Umbilical cord (tissue), 2 donors: Measurements from ENCODE around the gene STRAP. TPM values are rescaled to one million over a fixed set of nuclear protein-coding genes. Genes with fewer than 3 reads are reported as not detected.
A peak's percentile ranks its signal among the peaks of the same experiment; 100 is the strongest.
"Not testable (repeated sequence)": the region's sequence is repeated elsewhere in the genome, so short reads cannot be mapped to it uniquely, and the experiment has no call there.

Source experiments
- DNase-seq: peaks from one replicate; pipeline ENCODE4 v3.0.0-alpha.2; 2015; ENCODE audit warnings: low spot score
- total RNA-seq: library from RNA; depleted of rRNA; stranded (reverse); fragments of >200 nt; gene quantifications from one replicate; pipeline ENCODE4 v1.2.3, GENCODE V29; 2014; ENCODE audit warnings: low replicate concordance; ENCODE audit not compliant: insufficient read depth

Gene STRAP
- total RNA-seq, 1 donor from 2014 or later: 44.1 TPM

DNA sequence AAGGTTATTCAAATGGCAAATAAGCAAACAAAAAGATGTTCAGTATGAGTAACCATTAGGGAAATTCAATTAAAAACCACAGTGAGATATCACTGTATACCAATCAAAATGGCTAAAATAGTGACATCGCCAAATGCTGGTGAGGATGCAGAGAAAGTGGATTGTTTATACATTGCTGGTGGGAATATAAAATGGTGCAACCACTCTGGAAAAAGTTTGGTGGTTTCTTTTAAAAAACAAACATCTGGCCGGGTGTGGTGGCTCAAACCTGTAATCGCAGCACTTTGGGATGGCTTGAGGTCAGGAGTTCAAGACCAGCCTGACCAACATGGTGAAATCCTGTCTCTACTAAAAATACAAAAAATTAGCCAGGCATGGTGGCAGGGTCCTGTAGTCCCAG, 14.0 kb upstream of the STRAP start:
- DNase-seq: no peak

DNA sequence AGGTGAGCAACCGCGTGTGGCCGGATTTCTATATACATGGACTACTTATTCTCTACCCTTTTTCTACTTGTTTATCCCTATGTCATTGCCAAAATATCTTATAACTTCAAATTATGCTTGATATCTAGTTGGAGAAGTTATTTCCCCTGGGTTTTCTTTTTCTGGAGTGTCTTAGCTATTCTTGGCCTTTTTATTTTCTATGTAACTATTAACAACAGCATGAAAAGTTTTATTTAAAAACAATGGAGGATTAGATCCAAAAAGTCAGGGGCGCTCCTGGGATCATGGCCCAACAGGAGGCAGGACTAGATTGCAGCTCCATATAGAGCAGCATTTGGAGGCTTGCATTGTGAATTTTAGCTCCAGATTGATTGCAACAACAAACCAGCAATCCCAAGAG, 8.6 kb upstream of the STRAP start:
- no peak for DNase-seq

DNA sequence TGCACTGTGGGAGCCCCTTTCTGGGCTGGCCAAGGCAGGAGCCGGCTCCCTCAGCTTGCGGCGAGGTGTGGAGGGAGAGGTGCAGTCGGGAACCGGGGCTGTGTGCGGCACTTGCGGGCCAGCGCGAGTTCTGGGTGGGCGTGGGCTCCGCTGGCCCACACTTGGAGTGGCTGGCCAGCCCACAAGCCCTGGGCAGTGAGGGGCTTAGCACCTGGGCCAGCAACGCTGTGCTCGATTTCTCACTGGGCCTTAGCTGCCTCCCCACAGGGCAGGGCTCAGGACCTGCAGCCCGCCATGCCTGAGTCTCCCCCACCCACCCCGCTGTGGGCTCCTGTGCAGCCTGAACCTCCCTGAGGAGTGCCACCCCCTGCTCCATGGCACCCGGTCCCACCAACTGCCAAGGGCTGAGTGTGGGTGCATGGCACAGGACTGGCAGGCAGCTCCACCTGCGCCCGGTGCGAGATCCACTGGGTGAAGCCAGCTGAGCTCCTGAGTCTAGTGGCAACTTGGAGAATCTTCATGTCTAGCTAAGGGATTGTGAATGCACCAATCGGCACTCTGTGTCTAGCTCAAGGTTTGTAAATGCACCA, 7.5 kb upstream of the STRAP start:
- DNase-seq: not testable (repeated sequence)

DNA sequence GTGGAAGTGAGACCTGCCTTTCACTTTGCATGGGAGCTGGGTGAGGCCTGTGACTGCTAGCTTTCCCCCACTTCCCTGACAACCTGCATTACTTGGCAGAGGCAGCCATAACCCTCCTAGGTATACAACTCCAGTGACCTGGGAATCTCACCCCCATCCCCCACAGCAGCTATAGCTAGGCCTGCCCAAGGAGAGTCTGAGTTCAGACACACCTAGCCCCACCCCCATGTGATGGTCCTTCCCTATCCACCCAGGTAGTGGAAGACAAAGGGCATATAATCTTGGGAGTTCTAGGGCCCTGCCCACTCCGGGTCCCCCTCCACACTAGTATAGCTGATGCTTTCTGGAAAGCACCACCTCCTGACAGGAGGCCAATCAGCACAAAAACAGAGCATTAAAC, 6.3 kb upstream of the STRAP start:
- DNase-seq: no peak

DNA sequence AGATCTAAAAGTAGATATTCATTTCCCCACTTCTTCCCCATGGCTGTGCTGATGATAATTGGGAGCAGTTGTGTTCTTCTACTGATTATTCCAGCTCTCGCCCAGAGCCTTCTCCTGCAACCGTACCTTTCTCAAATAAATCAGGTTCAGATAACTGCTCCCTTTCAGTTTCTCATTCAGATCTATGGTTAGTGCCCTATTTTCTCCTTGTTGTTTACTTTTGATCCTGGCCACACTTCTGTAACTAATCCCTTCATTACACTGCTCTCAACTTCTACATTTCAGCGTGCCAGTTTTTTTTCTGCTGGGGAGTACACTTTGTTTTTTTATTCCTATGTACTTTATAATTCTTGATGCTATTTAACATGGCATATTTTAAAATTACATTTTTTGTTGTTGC, 2.8 kb upstream of the STRAP start:
- no peak for DNase-seq

DNA sequence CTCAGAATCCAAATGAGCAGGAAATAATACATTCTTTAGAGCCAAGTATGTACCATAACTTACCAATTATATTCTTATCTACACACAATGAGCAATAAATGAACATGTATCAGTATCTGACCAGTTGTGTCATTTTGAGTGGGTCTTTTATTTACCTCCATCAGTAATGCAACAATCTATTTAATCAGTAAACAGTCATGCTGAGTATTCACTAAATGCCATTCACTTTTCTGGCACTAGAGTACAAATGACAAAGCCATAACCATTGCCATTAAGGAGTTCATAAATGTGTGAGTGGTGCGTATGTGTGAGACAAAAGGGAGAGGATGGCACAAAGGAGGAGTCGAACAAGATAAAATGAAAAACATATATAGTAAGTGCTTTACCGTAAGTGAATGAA, 1.5 kb upstream of the STRAP start:
- no peak for DNase-seq

DNA sequence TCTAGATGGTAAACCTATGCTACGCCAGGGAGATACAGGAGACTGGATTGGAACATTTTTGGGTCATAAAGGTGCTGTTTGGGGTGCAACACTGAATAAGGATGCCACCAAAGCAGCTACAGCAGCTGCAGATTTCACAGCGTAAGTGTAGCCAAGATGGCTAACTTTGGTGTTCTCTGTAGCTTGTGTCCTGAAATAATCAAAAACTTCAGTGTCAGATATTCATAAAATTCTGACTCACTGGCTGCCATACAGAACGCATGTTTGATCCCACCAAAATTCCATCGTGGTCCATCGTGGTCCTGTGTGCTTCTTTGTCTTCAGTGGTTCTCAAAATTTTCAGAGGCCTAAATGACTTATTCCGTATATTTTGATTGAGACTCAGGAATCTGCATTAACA, 1.3 kb downstream of the STRAP start:
- no peak for DNase-seq

DNA sequence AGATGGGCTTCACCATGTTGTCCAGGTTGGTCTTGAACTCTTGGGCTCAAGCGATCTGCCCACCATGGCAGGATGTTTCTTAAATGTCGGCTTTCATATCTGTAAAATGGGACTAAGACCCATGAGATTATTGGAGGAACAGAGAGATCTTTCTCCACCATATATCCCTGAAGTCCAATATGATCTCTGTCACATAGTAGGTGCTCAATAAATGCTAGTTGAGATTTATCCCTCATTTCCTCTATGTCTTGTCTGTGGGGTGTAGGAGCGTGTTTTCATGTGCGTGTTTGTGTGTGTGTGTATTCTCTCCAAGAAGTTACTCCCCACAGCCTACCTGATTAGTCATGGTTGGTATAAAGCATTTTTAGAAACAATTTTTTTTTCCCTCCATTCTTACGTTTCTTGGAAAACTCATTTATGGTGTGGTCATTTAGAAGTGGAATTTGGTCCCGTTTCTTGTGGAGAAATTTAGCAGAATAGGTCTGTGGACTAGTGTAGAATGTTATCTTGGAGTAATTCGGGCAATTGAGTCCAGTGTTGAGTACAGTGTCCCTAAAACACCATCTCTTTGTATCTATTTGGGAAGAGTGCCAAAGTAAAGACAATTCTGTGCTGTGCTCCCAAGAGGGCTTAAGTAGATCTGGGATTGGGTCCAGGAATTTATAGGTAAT, 4.3 kb downstream of the STRAP start:
- no peak for DNase-seq

DNA sequence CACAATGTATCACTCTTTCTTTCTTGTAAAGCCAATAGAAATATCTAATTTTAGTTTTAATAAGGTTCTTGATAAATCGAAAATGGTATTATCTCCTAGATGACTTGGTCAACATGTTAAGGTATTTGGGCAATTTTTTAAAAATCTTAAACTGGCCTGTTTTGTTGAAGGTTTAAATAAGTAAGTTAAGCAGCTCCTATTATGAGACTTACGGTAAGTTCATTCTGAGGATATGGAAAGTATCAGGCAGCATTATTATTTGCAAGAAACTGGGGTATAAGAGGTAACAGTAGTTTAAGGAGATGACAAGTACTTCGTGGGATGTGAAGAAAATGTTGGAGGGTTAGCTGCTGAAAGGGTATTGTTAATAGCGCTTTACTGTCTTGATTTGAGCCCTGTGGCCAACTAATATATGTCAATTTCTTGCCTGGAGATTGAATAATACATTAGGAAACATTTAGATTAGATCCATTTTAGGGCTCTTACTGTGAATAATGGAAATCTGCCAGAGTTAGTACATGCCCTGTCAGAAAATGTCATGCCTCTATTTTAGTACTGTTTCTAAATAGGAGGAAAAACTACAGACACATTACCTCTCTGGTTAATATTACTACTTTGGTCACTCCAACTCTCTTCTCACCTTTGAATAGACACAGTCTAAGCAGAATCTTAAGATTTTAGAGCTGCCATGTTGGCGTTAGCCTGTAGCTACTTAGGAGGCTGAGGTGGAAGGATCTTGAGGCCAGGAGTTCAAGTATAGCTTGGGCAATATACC, 5.0 kb downstream of the STRAP start:
- no peak for DNase-seq

DNA sequence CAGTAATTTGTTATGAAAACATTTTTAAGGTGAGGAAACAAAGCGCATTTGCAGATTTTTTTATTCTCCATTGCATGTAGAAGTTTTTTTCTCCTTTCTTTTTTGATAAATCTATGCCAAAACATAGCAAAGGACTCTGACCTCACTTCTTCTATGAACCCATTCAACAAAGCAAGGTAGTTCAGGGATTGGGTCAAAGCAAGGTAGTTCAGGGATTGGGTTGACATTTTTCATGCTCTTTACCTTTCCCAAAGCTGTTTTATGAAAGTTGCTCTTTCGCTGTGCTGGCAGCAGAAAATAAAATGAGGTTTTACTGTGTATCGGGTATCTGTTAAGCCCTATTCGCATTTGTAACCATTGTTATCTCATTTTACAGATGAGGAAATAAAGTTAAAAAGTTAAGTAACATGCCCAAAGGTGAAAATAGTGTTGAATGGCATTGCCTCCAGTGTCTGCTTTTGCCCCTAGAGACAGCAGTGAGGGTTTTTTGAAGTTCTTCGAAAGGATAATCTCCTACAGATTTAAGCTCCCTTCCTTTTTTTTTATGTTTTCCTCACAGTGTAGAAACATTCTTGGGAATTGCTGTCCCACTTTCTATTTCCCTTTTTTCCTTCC, 10.6 kb downstream of the STRAP start:
- DNase-seq: no peak

DNA sequence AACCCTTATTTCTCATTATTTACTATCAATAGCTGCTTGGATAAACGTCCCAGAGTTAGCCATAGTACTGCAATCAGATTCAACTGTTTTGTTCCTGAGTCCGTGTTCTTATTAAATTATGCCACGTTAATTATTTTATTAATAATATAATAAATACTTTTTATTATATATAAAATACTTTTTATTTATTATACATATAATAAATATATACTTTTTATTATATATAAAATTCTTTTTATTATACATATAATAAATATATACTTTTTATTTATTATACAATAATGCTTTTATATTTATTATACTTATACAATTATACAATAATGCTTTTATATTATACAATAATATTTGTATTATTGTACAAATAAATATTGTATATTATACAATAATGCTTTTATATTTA, 11.1 kb downstream of the STRAP start:
- DNase-seq: no peak

DNA sequence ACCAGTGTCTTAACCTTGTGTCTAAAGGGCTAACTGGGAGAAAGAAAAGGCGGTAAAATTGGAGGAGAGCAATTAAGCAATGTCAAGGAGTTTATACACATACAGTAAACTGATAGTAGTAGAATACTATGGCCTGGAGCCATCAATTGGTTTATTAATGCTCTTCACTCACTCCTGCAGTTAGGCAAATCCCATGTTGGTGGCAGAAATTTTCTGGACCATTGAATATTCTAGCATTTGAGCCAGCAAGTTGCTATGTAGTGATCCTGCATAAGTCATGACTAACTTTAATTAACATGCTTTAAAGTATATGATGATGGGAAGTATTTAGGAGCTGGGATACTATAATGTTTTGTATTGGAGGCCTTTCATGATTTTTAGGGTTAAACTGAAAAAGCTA, 14.7 kb downstream of the STRAP start:
- no peak for DNase-seq

DNA sequence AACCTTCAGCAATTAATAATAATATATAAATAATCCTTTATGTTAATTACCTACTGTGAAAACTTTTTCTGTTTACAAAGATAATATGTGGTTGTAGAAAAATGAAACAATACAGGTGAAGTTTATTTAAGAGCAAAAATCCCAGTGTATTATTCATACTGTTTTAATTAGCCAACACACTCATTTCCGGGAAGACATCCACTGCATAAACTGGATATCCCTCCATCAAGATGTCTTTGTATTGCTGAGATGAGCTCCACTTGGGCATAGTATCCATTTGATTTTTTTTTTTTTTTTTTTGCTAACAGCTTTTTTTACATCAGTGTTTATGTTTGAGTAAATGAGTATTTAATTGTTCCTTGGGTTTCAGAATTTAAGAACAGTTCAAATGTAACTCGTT, 15.2 kb downstream of the STRAP start:
- no peak for DNase-seq

DNA sequence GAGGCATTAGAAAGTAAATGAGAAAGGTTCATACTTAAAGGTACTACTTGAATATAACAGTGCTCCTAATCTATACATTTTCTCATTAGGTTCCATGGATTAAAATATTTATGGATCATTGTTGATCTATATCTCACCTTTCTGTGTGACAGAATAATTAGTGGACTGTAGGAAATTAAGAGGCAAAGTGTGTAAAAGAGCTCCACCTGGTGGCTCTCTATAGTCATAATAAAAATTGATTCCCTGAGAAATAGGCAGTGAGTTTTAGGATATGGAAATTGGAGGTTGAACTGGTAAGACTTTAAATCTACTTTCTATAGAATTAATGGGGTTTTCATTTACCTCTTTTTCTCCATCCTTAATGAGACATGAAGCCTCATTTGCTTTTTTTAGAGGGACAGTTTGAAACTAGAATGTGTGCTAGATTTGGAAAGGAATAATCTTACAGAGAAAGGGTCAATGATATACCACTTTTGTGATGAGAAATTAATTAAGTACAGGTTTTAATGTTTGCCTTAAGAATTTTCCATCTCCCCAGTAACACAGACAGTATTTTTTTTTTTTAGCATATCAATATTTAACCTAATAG, 17.2 kb downstream of the STRAP start:
- peak; percentile 13 for DNase-seq

DNA sequence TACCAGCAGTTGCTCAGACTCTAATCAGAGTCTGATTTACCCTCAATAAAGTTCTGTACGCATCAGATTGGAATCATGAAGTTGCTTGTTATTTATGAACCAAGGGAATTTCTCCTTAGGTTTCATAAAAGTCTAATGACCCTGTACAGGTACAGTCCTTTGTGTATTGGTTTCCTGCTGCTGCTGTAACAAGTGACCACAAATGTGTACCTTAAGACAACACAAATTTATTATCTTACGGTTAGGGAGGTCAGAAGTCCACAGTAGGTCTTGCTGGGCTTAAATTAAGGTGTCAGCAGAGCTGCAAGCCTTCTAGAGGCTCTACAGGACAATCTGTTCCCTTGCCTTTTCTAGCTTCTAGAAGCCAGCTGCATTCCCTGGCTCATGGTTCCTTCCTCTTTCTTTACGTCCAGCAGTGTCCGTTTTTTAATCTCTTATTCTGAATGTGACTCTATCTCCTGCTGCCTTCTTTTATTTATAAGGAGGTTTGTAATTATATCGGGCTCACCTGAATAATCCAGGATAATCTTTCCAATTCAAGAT, 22.3 kb downstream of the STRAP start:
- DNase-seq: no peak

DNA sequence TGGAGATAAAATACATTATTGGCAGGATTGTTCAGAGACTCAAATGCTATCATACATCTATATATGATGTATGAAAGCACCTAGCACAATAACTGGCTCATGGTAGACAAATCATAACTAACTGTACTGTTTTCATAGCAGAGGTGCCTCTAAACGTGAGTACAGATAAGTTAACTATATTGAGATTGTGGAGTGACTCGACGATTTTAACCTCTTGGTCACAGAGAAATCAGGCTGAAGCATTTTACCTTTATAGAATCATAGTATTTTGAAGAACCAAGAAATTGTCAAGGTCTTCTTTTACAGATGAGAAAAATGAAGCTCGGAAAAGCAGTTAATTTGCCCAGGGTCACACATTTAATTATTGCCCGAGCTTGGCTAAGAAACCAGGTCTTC, 28.3 kb downstream of the STRAP start:
- no peak for DNase-seq

DNA sequence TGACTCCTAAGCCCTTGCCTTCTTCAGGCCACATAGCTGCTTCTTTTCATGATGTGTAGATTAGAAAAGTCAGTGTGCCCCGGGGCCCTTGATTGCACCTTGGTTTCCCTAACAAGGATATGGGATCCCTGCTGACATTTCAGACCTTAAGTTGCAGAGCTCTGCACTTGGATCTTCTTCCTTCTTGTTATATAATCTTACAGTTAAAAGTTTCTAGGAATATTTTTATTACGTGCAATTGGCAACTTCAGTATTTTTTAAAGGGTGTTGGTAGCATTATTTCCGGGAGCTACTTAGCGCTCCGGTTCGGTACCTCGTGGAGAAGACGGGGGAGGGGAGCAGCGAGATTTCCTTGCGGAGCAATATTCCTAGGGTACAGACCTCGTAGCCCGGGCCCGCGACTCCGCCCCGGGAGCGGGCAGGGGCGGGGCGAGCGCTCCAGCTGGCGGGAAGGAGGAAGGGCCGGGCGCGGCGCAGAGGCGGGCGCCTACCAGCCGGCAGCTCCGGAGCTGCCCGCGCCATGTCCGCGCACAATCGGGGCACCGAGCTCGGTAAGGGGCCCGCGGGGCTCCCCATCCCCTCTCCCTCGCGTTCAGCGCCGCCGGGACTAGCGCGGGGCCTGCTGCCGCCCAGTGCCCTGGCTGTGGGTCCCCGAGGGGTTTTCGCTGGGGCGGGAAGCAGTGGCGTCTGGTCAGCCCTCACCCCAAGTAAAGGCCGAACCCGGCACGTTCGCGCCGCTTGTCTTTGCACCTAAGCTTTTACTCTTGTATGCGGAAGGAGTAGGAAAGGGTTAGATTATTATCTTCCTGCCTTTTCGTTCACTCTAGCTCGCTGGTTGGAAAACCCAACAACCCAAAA, 28.9 kb downstream of the STRAP start, which contains the start of gene DERA:
TSS of gene DERA (plus strand) at position 469 of the 858 bp plus-strand sequence. CDS start at position 521, 52 bp downstream.
- DNase-seq: peak; percentile 88

DNA sequence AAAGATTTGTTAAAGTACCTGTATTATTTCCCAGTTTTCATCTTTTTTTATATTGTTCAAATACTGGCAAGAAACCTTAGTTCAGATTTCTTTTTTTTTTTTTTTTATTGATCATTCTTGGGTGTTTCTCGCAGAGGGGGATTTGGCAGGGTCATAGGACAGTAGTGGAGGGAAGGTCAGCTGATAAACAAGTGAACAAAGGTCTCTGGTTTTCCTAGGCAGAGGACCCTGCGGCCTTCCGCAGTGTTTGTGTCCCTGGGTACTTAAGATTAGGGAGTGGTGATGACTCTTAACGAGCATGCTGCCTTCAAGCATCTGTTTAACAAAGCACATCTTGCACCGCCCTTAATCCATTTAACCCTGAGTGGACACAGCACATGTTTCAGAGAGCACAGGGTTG, 29.7 kb downstream of the STRAP start:
- not testable (repeated sequence) for DNase-seq

DNA sequence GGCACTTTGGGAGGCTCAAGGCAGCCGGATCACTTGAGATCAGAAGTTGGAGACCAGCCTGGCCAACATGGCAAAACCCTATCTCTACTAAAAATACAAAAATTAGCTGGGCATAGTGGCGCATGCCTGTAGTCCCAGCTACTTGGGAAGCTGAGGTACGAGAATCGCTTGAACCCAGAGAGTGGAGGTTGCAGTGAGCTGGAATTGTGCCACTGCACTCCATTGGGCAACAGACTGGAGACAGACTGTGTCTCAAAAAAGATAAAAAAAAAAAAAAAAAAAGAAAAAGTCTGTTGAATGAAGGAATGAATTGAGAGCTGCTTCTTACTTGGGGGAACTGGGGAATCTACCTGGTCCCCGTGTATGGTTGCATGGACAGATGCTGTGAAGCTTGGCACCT, 31.9 kb downstream of the STRAP start:
- DNase-seq: not testable (repeated sequence)

DNA sequence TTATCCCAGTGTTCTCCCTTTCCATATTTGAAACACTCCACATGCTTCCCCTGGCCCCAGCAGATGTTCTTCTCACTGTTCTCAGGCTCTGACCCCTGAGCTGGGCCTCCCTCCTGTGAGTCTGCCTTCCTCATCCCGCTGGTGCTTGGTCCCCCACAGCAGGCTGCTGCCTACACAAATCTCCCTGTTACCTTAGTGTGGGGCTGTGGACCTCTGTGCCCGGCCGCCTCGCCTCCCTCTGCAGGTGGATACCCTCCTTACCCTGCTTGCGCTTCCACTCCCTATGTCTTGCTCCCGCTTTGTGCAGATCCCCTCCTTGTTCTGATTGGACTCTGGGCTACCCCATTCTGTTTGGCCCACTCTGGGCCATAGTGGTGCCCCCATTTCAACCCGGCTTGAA, 35.9 kb downstream of the STRAP start:
- peak; percentile 19 for DNase-seq

DNA sequence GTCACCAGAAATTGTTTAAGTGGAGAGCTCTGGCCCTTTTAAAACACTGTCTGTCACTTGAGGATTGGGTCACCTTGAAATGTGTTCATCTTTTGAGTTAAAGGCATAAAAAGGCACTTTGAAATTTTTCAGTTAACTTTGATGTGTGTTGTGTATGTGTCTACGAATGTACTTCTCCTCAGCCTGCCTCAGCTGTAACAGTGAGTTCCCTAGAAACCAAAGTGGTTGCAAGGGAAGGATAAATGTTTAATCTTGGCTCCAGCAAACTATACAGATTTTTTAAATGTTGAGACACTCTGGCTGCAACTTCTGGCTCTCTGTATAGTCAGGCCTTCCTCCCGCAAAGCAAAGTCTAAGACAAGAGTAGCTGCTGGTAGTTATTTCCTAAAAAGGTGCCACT, 37.2 kb downstream of the STRAP start:
- DNase-seq: peak; percentile 61
